Measurements from ENCODE around the gene DIS3L2.

Gene DIS3L2, protein sequence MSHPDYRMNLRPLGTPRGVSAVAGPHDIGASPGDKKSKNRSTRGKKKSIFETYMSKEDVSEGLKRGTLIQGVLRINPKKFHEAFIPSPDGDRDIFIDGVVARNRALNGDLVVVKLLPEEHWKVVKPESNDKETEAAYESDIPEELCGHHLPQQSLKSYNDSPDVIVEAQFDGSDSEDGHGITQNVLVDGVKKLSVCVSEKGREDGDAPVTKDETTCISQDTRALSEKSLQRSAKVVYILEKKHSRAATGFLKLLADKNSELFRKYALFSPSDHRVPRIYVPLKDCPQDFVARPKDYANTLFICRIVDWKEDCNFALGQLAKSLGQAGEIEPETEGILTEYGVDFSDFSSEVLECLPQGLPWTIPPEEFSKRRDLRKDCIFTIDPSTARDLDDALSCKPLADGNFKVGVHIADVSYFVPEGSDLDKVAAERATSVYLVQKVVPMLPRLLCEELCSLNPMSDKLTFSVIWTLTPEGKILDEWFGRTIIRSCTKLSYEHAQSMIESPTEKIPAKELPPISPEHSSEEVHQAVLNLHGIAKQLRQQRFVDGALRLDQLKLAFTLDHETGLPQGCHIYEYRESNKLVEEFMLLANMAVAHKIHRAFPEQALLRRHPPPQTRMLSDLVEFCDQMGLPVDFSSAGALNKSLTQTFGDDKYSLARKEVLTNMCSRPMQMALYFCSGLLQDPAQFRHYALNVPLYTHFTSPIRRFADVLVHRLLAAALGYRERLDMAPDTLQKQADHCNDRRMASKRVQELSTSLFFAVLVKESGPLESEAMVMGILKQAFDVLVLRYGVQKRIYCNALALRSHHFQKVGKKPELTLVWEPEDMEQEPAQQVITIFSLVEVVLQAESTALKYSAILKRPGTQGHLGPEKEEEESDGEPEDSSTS

GRCh38 chr2:231961349-231962166, at the start of gene DIS3L2:
Gene DIS3L2, plus strand, starts transcription at chr2:231961713. Its CDS starts 53,215 bp downstream, at chr2:232014928.
- DNase-seq (ENCODE audit: low read depth in 2 of 2) = peak; percentile 35 to 56

DNA sequence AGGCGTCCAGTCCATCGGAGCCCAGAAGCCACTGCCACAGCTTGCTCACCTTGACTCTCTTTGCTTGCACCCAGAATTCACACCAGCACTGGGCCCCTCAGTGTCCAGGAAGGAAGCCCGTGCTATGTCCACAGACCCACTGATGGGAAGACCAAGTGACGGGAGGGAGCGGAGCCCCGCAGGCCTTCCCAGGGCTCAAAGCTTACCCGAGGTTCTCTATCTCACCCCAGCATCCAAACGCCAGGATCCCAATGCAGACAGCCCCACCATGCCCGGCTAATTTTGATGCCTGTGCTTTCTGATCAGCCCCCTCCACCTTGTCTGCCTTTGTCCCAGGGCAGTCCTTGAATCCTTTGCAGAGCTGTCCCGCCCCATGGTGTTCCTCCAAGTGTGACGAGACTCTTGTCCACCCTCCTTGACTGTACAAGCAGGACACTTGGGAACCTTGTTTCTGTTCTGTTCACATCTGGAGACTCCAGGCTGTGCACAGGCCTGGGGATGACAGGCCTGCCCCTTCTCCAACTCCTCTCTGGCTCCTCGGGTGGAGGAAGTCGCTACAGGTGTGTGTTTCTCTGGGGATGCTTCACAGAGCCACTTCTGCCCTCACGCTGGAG, 47.3 kb upstream of the DIS3L2 start:
- no peak for DNase-seq (ENCODE audit: low read depth in 2 of 2)

GRCh38 chr2:231917280-231918066, 44.0 kb upstream of the DIS3L2 start:
- no peak for DNase-seq (ENCODE audit: low read depth in 2 of 2)

GRCh38 chr2:231918501-231919330, 42.8 kb upstream of the DIS3L2 start:
- no peak for DNase-seq (ENCODE audit: low read depth in 2 of 2)

DNA sequence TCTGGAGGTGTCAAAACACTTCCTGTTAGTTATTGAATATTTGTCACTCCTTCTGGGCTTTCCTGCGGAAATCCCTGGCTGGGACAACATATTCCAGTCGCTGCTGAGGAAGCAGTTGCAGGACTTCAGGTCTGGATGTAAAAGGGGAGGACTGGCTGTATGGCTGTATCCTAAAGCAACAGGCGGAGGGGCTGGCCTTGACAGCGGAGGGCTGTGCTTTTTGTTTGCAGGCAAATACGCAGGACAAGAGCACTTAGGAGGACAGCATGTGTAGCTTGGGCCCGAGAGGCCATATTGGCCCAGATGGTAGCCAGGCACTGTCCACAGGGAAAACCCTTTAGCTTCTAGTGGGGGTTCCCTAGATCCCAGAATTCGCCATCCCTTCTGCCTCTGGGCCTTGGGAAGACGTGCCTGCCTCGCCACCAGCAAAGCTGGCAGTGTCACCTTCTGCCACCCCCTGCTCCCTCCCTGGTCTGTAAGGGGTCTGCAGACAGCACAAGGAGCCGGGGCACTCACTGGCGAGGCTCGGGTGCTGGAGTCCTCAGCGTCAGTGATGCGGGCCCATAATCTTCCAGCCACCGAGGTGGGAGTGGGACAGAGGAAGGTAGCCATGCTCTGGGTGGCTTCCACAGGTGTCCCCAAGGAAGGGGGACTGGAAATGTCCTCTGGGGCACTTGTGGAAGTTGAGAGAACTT, 42.0 kb upstream of the DIS3L2 start:
- no peak for DNase-seq (ENCODE audit: low read depth in 2 of 2)

GRCh38 chr2:231920366-231920765, 41.1 kb upstream of the DIS3L2 start:
- DNase-seq (ENCODE audit: low read depth in 2 of 2) = no peak

- DNase-seq (ENCODE audit: low read depth in 2 of 2) = no peak
These were observed 40.7 kb upstream of the DIS3L2 start for GRCh38 chr2:231920795-231921194.

GRCh38 chr2:231922311-231923009, 39.1 kb upstream of the DIS3L2 start:
- DNase-seq (ENCODE audit: low read depth in 2 of 2) = no peak

DNA sequence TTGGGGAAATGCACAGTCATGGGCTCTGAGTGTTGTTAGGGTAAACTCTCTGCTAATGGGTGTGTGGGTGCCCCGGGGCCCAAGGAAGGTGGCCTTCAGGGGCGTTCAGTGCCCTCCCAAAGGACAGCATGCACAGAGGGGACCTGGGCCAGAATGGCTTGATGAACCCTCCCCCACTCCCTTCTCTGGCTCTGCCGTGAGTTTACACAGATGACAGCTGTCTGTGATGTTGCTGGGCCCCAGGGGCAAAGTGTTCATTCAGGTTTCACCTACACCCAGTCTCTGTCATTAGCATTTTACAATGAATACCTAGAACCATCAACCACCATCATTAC, 38.5 kb upstream of the DIS3L2 start:
- DNase-seq (ENCODE audit: low read depth in 2 of 2) = no peak

- DNase-seq (ENCODE audit: low read depth in 2 of 2) = no peak
These were observed 37.3 kb upstream of the DIS3L2 start for GRCh38 chr2:231923951-231924888.

DNA sequence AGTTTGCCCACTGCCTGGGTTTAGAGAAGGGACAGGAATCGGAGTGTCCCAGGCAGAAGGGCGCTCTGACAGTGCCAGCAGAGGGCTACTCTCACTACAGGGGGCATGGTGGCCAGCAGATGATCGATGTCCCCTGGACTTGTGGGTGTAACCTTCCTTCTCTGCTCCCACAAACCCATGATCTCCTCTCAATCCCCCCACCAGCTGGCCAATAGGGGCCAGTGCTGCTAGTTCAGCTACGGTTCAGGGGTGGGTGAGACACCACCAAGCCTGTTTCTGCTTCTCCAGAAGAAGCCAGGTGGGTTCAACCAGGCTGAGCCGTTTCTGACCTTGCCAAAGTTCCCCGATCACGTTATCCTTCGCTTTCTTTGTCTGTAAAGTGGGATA, 36.6 kb upstream of the DIS3L2 start:
- no peak for DNase-seq (ENCODE audit: low read depth in 2 of 2)

DNA sequence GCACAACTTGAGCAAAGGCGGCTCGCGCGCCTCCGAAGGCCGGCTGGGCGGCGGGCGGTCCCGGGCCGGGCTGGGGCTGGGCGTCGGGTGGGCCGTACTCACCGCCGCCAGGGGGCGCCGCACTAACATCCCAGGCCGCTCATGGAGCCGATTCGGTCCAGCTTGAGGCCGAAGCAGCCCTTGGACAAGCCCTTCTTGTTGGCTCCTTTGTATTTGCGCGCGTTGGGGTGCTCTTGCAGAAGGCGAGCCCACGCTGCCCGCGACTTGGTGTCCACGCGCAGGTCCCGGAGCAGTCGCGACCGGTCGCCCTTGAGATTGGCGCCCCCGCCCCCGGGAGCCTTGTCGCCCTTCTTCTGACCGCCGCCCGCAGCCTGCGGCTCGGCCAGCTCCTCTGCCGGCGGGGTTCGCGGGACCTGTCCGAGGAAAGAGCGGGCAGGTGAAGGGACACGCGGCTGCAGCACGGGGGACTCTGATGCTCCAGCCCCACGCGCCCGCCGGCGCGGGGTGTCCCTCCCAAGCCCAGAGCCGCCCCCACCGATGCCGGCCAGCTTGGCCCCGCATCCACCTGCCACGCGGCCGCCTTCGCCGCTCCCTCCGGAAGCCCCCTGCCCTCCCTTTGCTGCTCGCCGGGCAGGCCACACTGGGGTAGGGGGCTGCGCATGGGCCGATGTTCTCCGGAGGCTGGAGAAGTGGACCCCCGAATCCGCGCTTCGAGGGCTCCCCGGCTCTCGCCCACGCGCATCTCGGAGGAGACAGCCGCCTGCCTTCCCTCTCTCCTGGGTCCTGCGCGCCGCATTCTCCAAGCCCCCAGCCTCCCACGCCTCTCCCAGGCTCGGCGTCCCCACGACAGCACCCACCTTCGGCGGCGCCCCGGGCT, 36.0 kb upstream of the DIS3L2 start:
- peak; percentile 38 to 51 for DNase-seq (ENCODE audit: low read depth in 2 of 2)

GRCh38 chr2:231926180-231926741, 35.3 kb upstream of the DIS3L2 start, which contains the start of gene NPPC:
Gene NPPC, minus strand, starts transcription at chr2:231926396. Its CDS starts 147 bp downstream, at chr2:231926249.
- DNase-seq (ENCODE audit: low read depth in 2 of 2) = peak; percentile 8 to 17

GRCh38 chr2:231926761-231927565, 34.5 kb upstream of the DIS3L2 start:
- DNase-seq (ENCODE audit: low read depth in 2 of 2) = no peak

GRCh38 chr2:231927566-231927890, 34.0 kb upstream of the DIS3L2 start:
- DNase-seq (ENCODE audit: low read depth in 2 of 2) = no peak

Measured in stimulated activated CD8-positive, alpha-beta memory T cell treated with anti-CD3 and anti-CD28 coated beads, Interleukin-2, amount 100 ng/mL, for 1 hour (primary cell).